ENCODE data around the gene KLHL6. TPM values are rescaled to one million over a fixed set of nuclear protein-coding genes. Genes with fewer than 3 reads are reported as not detected.

The KLHL6 gene, protein sequence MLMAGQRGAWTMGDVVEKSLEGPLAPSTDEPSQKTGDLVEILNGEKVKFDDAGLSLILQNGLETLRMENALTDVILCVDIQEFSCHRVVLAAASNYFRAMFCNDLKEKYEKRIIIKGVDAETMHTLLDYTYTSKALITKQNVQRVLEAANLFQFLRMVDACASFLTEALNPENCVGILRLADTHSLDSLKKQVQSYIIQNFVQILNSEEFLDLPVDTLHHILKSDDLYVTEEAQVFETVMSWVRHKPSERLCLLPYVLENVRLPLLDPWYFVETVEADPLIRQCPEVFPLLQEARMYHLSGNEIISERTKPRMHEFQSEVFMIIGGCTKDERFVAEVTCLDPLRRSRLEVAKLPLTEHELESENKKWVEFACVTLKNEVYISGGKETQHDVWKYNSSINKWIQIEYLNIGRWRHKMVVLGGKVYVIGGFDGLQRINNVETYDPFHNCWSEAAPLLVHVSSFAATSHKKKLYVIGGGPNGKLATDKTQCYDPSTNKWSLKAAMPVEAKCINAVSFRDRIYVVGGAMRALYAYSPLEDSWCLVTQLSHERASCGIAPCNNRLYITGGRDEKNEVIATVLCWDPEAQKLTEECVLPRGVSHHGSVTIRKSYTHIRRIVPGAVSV
- total RNA-seq = 10 to 100 TPM in 1 of 2 donors, 1 to 10 TPM in 1; 6.6 to 10.2 TPM

DNA sequence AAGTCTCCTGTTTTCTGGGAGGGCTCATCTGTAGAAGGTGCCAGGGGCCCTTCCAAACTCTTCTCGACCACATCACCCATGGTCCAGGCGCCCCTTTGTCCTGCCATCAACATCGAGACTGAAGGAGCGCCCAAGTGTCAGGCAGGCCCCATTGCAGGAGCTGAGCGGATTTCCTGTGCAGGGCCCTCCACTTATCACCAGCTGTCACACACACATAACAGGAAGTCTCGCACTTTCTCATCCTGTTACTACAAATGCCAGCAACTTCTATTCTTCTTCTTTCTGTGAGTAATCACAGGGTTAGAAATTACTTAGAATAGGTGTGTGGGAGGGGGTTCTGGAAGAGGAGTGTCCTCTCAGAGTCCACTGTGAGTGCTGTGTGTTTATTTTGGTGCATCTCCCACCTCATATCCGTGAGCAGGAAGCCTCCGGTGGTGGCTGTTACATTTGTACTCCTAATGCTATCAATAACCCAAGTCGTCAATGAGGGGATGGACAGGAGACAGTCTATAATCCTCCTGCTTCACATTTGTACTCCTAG is at the start of gene KLHL6:
KLHL6 (minus strand) TSS at position 166 of the 541 bp plus-strand sequence; CDS start at position 113, 53 bp downstream.
- no peaks in the 10 kb centered on the region for H3K9me3 ChIP-seq
- peaks cover 0 to 3% of the 10 kb centered on the region in 2 donors for H3K4me1 ChIP-seq (ENCODE audit: control insufficient read depth in 1 of 2, low read depth in 2 of 2)
- H3K27ac ChIP-seq = no peak within 1 kb of the TSS
- no peaks in the 10 kb centered on the region for H3K36me3 ChIP-seq
- DNase-seq (ENCODE audit: low spot score) = no peak
- H3K27me3 ChIP-seq (replicated peaks; ENCODE audit: insufficient read depth) = no peaks in the 10 kb centered on the region
- no peak for ATAC-seq (ENCODE audit: insufficient number of reproducible peaks, low FRiP score, low read depth)
- TF ChIP-seq, protein P1, sequence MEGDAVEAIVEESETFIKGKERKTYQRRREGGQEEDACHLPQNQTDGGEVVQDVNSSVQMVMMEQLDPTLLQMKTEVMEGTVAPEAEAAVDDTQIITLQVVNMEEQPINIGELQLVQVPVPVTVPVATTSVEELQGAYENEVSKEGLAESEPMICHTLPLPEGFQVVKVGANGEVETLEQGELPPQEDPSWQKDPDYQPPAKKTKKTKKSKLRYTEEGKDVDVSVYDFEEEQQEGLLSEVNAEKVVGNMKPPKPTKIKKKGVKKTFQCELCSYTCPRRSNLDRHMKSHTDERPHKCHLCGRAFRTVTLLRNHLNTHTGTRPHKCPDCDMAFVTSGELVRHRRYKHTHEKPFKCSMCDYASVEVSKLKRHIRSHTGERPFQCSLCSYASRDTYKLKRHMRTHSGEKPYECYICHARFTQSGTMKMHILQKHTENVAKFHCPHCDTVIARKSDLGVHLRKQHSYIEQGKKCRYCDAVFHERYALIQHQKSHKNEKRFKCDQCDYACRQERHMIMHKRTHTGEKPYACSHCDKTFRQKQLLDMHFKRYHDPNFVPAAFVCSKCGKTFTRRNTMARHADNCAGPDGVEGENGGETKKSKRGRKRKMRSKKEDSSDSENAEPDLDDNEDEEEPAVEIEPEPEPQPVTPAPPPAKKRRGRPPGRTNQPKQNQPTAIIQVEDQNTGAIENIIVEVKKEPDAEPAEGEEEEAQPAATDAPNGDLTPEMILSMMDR (IDR thresholded peaks at IDR 0.05) = no peak
- peak within 1 kb of the TSS; percentile 51 for H3K4me3 ChIP-seq

DNA sequence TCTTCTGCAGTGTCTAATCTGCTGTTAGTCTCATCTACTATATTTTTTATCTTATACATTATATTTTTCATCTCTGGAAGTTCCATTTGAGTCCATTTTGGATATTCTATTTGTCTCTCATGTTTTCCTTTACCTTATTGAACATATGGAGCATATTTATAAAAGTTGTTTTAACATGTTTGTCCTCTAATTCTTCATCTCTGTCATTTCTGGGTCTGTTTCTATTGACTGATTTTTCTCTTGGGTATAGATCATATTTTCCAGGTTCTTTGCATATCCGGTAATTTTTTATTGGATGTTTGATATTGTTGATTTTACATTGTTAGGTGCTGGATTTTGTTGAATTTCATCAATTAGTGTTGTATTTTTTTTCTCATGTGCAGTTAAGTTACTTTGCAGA is 42.5 kb upstream of the KLHL6 start:
- DNase-seq (ENCODE audit: low spot score) = no peak
- Histone ChIP-seq H3K4me3 (no peak overlapping the region), H3K36me3 (no peaks in the 10 kb centered on the region), H3K4me1 (ENCODE audit: control insufficient read depth in 1 of 2, low read depth in 2 of 2) (no peaks in the 10 kb centered on the region), H3K9me3 (peaks cover 9% of the 10 kb centered on the region), H3K27ac (no peak overlapping the region), H3K27me3 (replicated peaks; ENCODE audit: insufficient read depth) (no peaks in the 10 kb centered on the region)
- ATAC-seq (ENCODE audit: insufficient number of reproducible peaks, low FRiP score, low read depth) = no peak
- TF ChIP-seq, protein P1 (IDR thresholded peaks at IDR 0.05) = no peak

DNA sequence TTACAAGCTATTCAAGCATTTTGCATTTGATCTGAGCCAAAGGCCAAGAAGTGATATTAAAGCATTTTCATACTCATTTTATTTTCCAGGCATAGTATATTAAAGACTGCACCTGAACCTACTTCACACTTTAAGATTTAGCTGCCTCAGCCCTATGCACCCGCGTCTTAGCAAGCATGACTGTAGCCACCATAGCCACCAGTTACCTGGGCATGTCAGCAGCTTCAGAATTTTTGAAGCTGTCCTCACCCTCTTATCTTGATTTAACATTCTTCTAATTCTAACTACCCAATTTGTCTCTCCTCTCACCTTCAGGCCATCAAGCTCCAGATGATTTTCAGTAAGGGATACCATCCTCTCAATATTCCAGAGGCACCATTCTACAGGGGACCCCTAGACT is 39.1 kb upstream of the KLHL6 start:
- no peak overlapping the region for H3K27ac ChIP-seq
- TF ChIP-seq, protein P1 (IDR thresholded peaks at IDR 0.05) = no peak
- no peaks in the 10 kb centered on the region for H3K27me3 ChIP-seq (replicated peaks; ENCODE audit: insufficient read depth)
- ATAC-seq (ENCODE audit: insufficient number of reproducible peaks, low FRiP score, low read depth) (no peak), DNase-seq (ENCODE audit: low spot score) (no peak)
- no peak overlapping the region for H3K4me3 ChIP-seq
- H3K9me3 ChIP-seq = peaks cover 9% of the 10 kb centered on the region
- no peaks in the 10 kb centered on the region for H3K4me1 ChIP-seq (ENCODE audit: control insufficient read depth in 1 of 2, low read depth in 2 of 2)
- H3K36me3 ChIP-seq = no peaks in the 10 kb centered on the region

DNA sequence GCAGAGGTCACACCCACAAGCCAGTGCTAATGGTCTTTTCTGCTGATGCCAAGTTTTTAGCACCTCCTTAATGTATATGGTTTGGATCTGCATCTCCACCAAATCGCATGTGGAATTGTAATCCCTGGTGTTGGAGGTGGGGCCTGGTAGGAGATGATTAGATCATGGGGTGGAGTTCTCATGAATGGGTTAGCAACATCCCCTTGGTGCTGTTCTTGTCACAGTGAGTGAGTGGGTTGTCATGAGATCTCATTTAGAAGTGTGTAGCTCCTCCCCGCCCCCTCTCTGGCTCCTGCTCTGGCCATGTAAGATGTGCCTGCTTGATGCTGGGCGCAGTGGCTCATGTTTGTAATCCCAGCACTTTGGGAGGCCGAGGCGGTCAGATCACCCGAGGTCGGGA is 37.3 kb upstream of the KLHL6 start:
- Histone ChIP-seq H3K4me1 (ENCODE audit: control insufficient read depth in 1 of 2, low read depth in 2 of 2) (no peaks in the 10 kb centered on the region), H3K9me3 (peaks cover 4% of the 10 kb centered on the region), H3K4me3 (no peak overlapping the region), H3K36me3 (no peaks in the 10 kb centered on the region), H3K27ac (no peak overlapping the region), H3K27me3 (replicated peaks; ENCODE audit: insufficient read depth) (no peaks in the 10 kb centered on the region)
- ATAC-seq (ENCODE audit: insufficient number of reproducible peaks, low FRiP score, low read depth) (no peak), DNase-seq (ENCODE audit: low spot score) (no peak)
- TF ChIP-seq, protein P1 (IDR thresholded peaks at IDR 0.05) = no peak

DNA sequence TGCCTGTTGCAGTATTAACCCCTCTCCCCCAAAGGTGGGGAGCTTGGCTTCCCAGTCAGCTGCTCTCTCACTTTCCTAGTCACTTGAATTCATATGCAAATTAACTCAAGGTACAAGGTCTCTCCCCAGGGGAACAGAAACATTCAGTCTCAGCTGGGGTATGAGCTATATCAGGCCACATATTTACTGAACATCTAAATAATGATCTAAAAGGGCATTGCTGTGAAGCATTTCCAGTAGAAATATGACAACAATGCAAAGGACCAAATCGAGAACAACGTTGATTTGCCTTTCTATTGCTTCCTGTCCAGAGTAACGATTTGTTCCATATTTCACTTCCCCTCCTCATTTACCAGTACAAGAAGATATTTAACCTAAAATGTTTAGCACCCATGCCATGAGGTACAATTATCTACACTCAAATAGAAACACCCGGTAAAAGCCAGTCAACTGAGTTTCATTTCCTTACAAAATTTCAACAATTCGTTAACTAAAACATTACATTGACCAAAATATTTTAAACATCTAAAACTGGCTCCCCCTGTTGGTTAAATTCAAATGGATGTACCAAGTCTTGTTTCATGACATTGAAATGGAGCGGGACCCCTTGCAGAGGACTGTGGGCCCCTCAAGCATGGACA is 36.5 kb upstream of the KLHL6 start:
- Histone ChIP-seq H3K36me3 (no peaks in the 10 kb centered on the region), H3K27ac (no peak overlapping the region), H3K4me3 (no peak overlapping the region), H3K4me1 (ENCODE audit: control insufficient read depth in 1 of 2, low read depth in 2 of 2) (no peaks in the 10 kb centered on the region), H3K27me3 (replicated peaks; ENCODE audit: insufficient read depth) (no peaks in the 10 kb centered on the region), H3K9me3 (no peaks in the 10 kb centered on the region)
- no peak for ATAC-seq (ENCODE audit: insufficient number of reproducible peaks, low FRiP score, low read depth)
- TF ChIP-seq, protein P1 (IDR thresholded peaks at IDR 0.05) = no peak
- no peak for DNase-seq (ENCODE audit: low spot score)

All from thoracic aorta (tissue), 2 donors.